Left cardiac atrium (tissue), 4 donors: ENCODE measurements around the gene ERMARD. TPM values are rescaled to one million over a fixed set of nuclear protein-coding genes. Genes with fewer than 3 reads are reported as not detected.

Experiments
- ATAC-seq, 2 donors: fragments of 200-7000 bp; cut with Tn5 transposase; one replicate each; pipeline ENCODE4 v1.9.1; 2020; ENCODE audit warnings: mild to moderate bottlenecking in 2 of 2, moderate library complexity in 2 of 2
- DNase-seq: peaks from one replicate; pipeline ENCODE4 v3.0.0-alpha.2; 2020
- intact Hi-C, 2 donors: fragments of 100-400 bp; cut with DNase I; formaldehyde crosslinking; loops; one replicate each; pipeline versions ENCODE4 v1.14.1 to v1.15.1; 2022 to 2023
- total RNA-seq, 2 donors: library from RNA; stranded (reverse); fragmentation: NEBNext Ultra II Directional; extraction: Animal tissue kit (Norgen Biotek cat#: 25700); gene quantifications; one replicate each; pipeline ENCODE4 v1.2.1, GENCODE V29; 2021
- donor health status: DM: no; HTN: yes; CAD: no.
- donor health status: DM: no; HTN: yes; CAD: no; lungs with severe emphysema.
- donor health status: DM: yes; HTN: yes; CAD: no.
- donor health status: Dilated cardiomyopathy.

Gene ERMARD
- total RNA-seq, 2 donors from 2014 or later: 10.5 to 11.3 TPM

- DNase-seq: no peak
- intact Hi-C loops: loop anchor here in 1 of 2 donors (5.0 kb wide), 1 partner anchor 734 kb away; no protein-coding TSS in a partner anchor
- ATAC-seq: no peak
Measured at GRCh38 chr6:169793408-169793807, 42.0 kb downstream of the ERMARD start.

GRCh38 chr6:169794317-169795055 is 43.1 kb downstream of the ERMARD start:
- DNase-seq (no peak), ATAC-seq (no peak)
- intact Hi-C loops: loop anchor here in 1 of 2 donors (5.0 kb wide), 1 partner anchor 733 kb away; no protein-coding TSS in a partner anchor

GRCh38 chr6:169795196-169795595 is 43.8 kb downstream of the ERMARD start:
- ATAC-seq (no peak), DNase-seq (no peak)
- intact Hi-C loops: no loop called here

GRCh38 chr6:169798764-169799473 is 47.5 kb downstream of the ERMARD start:
- no peak for DNase-seq
- intact Hi-C loops: no loop called here
- no peak for ATAC-seq

- DNase-seq (no peak), ATAC-seq (no peak)
- intact Hi-C loops: no loop called here
Measured at GRCh38 chr6:169799474-169799926, 48.1 kb downstream of the ERMARD start.

- ATAC-seq: peak; percentile 83
- no peak for DNase-seq
- intact Hi-C loops: no loop called here
Measured at GRCh38 chr6:169800116-169800667, 48.8 kb downstream of the ERMARD start.

- peak; percentile 75 to 80 for ATAC-seq
- DNase-seq: no peak
- intact Hi-C loops: no loop called here
Measured at GRCh38 chr6:169800668-169801395, 49.4 kb downstream of the ERMARD start.

GRCh38 chr6:169801396-169802160 is 50.2 kb downstream of the ERMARD start:
- ATAC-seq: no peak
- intact Hi-C loops: no loop called here
- no peak for DNase-seq

- ATAC-seq (no peak), DNase-seq (no peak)
- intact Hi-C loops: no loop called here
Measured at GRCh38 chr6:169802790-169803189, 51.4 kb downstream of the ERMARD start.

GRCh38 chr6:169803271-169803811 is 51.9 kb downstream of the ERMARD start:
- DNase-seq (no peak), ATAC-seq (no peak)
- intact Hi-C loops: no loop called here

GRCh38 chr6:169803816-169804340 is 52.5 kb downstream of the ERMARD start:
- intact Hi-C loops: no loop called here
- DNase-seq: no peak
- no peak for ATAC-seq

- no peak for ATAC-seq
- intact Hi-C loops: no loop called here
- DNase-seq: no peak
Measured at GRCh38 chr6:169804427-169804826, 53.0 kb downstream of the ERMARD start.

GRCh38 chr6:169805242-169805838 is 53.9 kb downstream of the ERMARD start:
- intact Hi-C loops: no loop called here
- no peak for ATAC-seq
- DNase-seq: no peak

GRCh38 chr6:169806701-169807100 is 55.3 kb downstream of the ERMARD start:
- DNase-seq: no peak
- intact Hi-C loops: no loop called here
- ATAC-seq: no peak

- ATAC-seq (no peak), DNase-seq (no peak)
- intact Hi-C loops: no loop called here
Measured at GRCh38 chr6:169807229-169807628, 55.8 kb downstream of the ERMARD start.

- DNase-seq: no peak
- ATAC-seq: no peak
- intact Hi-C loops: no loop called here
Measured at GRCh38 chr6:169807699-169808607, 56.5 kb downstream of the ERMARD start.

GRCh38 chr6:169808608-169808967 is 57.2 kb downstream of the ERMARD start:
- ATAC-seq (no peak), DNase-seq (no peak)
- intact Hi-C loops: no loop called here
